ES-I3 (cell line): ENCODE data around the gene PPP1R12C.
"Not testable (repeated sequence)": the region's sequence is repeated elsewhere in the genome, so short reads cannot be mapped to it uniquely, and the experiment has no call there.

ENCODE experiments used
- H3K36me3 ChIP-seq: 2 replicates; pipeline ENCODE4 v1.6.1; 2013; ENCODE audit warnings: mild to moderate bottlenecking, low read length, control low read depth, moderate library complexity; ENCODE audit not compliant: insufficient read depth
- H3K4me1 ChIP-seq: 2 replicates; pipeline ENCODE4 v1.6.1; 2013; ENCODE audit warnings: mild to moderate bottlenecking, control low read depth, low read length; ENCODE audit not compliant: insufficient read depth
- H3K9ac ChIP-seq: 2 replicates; pipeline ENCODE4 v1.6.1; 2013; ENCODE audit warnings: low read depth, mild to moderate bottlenecking, low read length, moderate library complexity
- H3K9me3 ChIP-seq: 2 replicates; pipeline ENCODE4 v1.6.1; 2013; ENCODE audit warnings: mild to moderate bottlenecking, low read length, moderate library complexity; ENCODE audit not compliant: control insufficient read depth, insufficient read depth

PPP1R12C gene

DNA sequence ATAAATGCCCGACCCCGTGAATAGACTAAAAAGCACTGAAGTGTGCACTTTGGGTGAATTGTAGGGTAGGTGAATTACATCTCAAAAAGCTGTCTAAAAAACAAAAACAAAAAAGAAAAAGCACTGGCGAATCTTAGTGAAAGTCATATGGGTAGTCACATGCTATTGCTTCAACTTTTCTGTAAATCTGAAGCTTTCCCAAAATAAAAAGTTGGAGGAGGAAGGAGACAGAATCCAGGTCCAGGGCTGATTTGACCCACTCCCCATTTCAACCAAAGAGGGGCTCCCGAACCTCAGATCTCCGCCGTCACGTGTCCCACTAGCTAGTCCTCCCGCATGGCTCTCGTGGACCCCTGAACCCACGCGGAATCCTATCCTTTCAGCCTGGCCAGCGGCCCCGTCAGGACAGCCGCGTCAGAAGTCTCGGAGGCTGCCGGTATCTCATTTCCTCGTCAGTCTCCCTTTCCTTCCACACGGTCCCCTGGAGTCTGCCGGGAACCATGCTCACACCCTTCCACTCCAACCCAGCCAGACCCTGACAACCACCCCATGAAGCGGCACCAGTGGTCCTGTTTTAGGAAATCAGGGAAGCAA lies 6.1 kb downstream of the PPP1R12C start:
- Histone ChIP-seq H3K36me3 (no peaks in the 10 kb centered on the region), H3K4me1 (peaks cover 19% of the 10 kb centered on the region), H3K9ac (no peak overlapping the region), H3K9me3 (no peaks in the 10 kb centered on the region)

DNA sequence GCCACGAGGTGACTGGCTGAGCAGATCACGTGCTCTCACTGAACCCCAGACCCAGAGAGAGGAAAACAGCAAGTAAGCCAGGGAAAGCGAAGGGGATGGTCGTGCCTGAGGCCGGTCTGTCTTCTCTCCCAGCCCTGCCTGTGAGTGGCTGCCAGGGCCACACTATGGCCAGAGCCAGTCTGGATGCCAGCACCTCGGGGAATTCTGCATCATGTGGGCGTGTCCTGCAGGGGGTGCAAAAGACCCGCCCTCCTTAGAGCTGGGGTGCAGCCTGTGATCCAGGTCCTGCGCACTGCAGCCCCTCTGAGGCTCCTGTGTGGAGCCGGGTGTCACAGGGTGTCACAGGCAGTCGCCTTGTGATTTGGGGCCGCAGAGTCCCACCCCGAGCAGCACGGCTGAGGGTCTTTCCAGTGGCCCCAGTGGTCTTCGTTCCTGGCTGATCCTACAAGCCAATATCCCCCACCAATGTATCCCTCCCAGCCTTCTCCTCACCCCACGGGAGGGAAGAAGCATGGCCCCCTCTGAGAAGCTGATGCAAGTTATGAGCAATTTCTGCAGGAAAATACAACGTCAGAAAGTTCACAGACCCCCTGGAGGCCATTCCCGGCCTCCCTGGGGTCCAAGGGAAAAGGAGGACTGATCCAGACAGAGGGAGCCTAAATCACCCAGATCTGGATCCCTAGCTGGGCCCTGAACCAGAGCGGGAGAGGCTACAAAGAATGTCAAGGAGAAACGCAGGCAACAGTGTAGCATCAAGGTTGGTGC lies 7.7 kb downstream of the PPP1R12C start:
- no peaks in the 10 kb centered on the region for H3K36me3 ChIP-seq
- peaks cover 11% of the 10 kb centered on the region for H3K4me1 ChIP-seq
- no peaks in the 10 kb centered on the region for H3K9me3 ChIP-seq
- no peak overlapping the region for H3K9ac ChIP-seq

DNA sequence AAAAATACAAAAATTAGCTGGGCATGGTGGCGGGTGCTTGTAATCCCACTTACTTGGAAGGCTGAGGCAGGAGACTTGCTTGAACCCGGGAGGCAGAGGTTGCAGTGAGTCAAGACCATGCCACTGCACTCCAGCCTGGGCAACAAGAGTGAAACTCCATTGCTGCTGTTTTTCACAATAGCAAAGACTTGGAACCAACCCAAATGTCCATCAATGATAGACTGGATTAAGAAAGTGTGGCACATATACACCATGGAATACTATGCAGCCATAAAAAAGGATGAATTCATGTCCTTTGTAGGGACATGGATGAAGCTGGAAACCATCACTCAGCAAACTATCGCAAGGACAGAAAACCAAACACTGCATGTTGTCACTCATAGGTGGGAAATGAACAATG lies 10.2 kb downstream of the PPP1R12C start:
- H3K9ac ChIP-seq, H3K4me1 ChIP-seq, H3K36me3 ChIP-seq, H3K9me3 ChIP-seq: not testable (repeated sequence)

DNA sequence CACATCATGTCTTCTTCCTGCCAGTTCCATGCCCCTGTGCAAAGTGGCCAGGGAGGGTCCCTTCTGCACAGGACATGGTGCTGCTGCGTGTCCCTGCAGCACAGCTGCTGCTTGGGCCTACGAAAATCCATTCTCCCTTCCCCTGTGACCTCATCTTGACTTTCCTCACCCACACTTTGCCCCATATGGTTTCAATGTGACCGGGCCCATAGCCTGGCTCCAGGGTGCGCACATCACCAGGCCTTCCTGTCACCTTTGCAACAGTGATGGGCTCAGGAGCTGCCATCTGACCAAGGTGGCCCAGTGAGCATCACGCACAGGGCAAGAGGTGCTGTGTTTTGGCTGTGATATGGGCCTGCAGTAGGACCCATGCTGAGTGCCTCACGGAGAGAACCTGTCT lies 10.8 kb downstream of the PPP1R12C start:
- Histone ChIP-seq H3K36me3 (no peaks in the 10 kb centered on the region), H3K9me3 (no peaks in the 10 kb centered on the region), H3K9ac (no peak overlapping the region), H3K4me1 (no peaks in the 10 kb centered on the region)

DNA sequence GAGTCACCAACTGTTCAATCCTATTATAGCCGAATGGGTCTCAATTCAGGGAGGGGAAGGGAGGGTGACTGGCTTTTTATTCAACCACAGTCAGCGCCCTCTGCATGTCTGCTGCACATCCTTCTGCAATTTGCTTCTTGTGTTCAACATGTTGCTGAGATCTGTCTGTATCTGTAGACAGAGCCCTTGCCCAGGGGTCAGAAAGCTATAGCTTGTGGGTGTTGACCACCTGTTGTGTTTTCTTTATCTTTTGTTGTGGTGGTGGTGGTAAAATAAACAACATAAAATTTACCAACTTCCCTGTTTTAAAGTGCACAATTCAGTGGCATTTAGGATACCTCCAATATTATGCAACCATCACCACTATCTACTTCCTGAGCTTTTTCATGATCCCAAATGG lies 12.2 kb downstream of the PPP1R12C start:
- H3K9me3 ChIP-seq: no peaks in the 10 kb centered on the region
- H3K4me1 ChIP-seq: no peaks in the 10 kb centered on the region
- H3K36me3 ChIP-seq: no peaks in the 10 kb centered on the region
- H3K9ac ChIP-seq: no peak overlapping the region

DNA sequence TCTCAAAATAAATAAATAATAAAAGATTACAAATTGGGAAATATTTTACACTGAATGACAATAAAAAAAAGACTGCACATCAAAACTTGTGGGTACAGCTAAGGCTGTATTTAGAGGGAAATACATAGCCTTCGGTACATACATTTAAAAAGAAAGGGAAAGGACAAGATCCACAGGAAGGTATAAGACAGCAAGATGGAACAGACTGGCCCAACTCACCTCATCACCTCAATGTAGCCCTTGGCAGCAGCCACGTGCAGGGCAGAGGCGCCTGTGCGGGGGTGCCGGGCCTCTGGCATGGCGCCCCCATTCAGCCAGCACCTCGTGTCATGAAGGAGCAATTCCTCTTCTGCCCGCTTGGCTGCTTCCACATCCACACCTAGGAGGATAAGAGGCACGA lies 14.2 kb downstream of the PPP1R12C start:
- Histone ChIP-seq H3K36me3 (no peaks in the 10 kb centered on the region), H3K9me3 (no peaks in the 10 kb centered on the region), H3K4me1 (no peaks in the 10 kb centered on the region), H3K9ac (no peak overlapping the region)

DNA sequence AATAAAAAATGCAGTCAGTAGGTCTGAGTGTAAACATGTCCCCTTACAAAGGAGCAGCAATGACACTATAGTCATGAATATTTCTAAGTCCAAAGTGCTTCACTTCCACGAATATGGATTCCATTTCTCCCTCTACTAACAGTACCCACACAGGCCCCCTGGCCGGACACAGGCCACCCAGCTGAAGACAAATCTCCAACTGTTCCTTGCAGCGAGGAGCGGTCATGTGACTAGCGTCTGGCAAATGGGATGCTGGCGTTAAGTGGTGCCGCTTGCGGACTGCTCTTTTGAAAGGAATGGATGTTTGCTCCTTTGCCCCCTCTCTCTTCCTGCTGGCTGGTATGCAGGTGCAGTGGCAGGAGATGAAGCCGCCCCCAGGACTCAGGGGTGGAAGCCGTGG lies 16.2 kb downstream of the PPP1R12C start:
- H3K36me3 ChIP-seq: no peaks in the 10 kb centered on the region
- no peak overlapping the region for H3K9ac ChIP-seq
- no peaks in the 10 kb centered on the region for H3K9me3 ChIP-seq
- no peaks in the 10 kb centered on the region for H3K4me1 ChIP-seq

DNA sequence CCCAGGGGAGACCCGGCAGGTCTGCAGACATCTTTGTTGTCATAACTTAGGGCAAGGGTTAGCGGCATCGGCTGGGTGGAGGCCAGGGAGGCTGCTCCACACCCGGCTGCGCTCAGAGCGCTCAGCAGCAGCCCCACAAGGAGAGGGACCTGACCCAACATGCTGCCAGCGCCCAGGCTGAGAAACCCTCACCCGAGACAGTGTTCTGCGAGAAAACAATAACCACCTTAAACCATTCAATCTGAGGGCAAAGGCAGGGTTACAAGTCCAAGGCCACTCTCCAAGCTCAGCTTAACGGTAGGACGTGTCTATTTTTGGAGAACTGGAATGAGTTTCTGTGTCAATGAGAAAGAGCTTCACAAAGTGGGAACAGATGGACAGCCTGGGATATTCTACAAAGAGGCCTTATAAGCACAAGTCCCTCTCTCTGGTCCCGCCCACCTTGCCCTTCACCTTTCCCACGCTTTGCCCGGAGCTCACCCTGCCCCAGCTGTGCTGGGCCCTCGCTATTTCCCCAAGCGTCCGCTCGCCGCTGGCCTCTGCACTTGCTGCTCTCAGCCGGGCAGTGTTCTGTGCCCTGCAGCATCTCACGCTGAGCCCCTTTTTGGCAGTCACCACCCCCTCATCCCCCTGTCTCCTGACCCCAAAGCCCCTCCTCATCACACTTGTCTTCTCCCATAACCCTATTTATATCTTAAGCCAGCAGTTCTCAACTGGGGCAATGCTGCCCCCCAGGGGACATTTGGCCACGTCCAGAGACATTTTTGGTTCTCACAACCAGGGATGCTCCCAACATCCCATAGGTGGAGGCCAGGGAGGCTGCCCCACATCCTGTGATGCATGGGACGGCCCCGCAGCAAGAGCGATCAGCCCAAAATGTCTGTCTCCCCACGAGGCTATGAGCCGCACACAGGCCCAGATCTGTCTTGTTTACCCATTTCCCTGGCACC lies 17.6 kb downstream of the PPP1R12C start:
- Histone ChIP-seq H3K36me3 (no peaks in the 10 kb centered on the region), H3K9ac (no peak overlapping the region), H3K4me1 (peaks cover 9% of the 10 kb centered on the region; the same call in 1 of the 2 replicates), H3K9me3 (no peaks in the 10 kb centered on the region)

DNA sequence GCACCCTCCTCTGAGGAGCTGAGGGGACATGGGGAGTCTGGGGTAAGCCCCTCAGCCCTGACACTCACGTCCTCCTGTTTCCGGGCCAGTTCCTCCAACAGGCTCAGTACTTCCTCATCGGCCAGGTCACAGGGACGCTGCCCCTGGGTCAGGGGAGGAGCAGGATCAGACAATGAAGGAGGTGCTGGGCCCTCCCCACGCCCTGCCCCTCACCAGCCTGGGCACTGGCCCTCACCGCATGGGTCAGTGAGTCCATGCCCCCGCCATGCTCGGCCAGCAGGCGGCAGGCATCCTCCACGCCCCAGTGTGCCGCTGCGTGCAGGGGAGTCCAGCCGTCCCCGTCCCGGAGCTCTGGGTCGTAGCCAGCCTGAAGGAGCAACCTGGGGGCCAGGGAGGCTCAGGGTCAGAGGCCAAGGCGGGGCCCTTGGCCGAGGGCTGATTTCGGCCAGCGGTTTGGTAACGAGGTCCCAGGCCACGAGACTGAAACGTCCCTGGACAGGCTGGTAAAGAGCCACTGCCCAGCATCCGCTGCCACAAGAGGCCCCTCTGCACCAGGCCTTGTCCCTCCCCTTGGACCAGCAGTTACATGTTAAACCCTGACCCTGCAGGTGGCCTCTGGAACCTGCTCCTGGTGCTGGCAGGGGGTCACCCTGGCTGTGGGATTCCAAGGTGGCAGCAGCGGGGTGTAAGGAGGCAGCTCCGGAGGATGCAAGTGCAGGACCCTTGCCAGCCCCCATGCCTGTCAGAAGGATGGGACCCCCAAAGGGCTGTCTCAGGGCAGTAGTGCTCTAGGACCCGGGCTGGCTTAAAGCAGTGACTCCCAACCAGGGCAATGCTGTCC lies 18.5 kb downstream of the PPP1R12C start:
- Histone ChIP-seq H3K36me3 (no peaks in the 10 kb centered on the region), H3K4me1 (peaks cover 12% of the 10 kb centered on the region; the same call in 1 of the 2 replicates), H3K9ac (no peak overlapping the region), H3K9me3 (no peaks in the 10 kb centered on the region)

DNA sequence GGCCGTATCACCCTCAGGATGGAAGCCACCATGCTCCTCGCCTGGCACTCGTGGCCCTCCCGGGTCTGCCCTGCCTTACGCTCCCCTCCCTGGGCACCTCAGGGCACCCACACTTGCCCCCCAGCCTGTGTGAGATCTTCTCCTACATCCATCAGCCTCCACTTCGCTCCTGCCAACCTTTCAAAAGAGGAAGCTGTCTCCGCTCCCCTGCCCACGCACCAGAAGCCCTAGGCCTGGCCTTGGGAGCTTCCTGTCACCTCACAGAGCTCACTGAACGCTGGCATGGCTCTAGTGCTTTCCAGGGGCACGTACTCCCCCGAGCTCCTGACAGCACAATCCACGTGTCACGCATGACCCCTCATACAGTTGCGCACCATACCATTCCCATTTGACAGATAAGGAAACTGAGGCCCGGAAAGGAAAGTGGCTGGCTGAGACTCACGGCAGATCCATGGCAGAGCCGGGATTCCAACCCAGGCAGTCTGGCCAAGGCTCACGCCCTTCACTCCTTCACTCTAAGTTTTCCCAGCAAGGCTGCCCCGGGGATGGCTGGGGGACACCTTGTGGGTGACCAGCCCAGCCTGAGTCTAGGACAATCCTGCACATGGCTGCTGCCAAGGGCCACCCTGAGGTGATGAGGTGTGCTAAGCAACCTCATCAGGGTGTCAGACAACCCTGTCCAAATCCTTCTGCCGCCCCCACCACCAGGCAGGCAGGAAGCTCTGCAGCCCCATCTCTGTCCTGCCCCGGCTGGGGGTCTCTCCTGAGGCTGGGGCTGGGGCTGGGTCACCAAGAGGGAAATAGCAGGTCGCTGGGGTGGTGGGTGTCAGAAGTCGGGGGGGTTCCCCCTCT lies 19.3 kb downstream of the PPP1R12C start:
- Histone ChIP-seq H3K9me3 (no peaks in the 10 kb centered on the region), H3K9ac (no peak overlapping the region), H3K36me3 (no peaks in the 10 kb centered on the region), H3K4me1 (peaks cover 12% of the 10 kb centered on the region; the same call in 1 of the 2 replicates)

DNA sequence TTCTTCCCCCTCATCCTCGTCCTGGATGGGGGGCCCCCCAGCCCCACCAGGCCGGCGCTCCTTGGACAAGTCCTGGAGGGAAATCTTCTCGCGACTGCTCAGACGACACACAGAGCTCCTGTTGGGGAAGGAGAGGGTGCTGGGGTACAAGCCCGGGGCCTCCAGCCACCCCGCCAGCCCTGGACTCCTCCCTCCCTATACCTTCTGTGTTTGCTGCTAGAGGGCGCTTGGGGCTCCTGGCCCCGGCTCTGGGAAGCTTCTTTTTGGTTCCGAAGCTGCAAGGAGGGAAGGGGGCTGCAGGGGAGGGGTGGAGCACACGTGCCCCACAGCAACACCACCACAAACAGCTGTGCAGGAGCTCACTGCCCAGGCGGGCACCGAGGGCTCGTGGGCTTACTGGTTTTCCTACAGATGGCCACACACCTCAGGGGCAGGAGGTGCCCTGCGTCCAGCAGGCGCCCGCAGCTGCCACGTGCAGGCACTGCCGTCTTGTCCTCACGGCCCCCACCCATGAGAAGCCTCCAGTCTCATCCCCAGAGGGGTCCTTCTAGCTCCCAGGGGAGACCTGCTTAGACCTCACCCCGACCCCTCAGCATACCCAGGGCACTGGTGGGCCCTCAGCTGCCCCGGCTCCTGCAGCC lies 21.3 kb downstream of the PPP1R12C start:
- Histone ChIP-seq H3K9ac (no peak overlapping the region; the same call in 1 of the 2 replicates), H3K9me3 (no peaks in the 10 kb centered on the region), H3K4me1 (peaks cover 15% of the 10 kb centered on the region; the same call in 1 of the 2 replicates), H3K36me3 (no peaks in the 10 kb centered on the region)

DNA sequence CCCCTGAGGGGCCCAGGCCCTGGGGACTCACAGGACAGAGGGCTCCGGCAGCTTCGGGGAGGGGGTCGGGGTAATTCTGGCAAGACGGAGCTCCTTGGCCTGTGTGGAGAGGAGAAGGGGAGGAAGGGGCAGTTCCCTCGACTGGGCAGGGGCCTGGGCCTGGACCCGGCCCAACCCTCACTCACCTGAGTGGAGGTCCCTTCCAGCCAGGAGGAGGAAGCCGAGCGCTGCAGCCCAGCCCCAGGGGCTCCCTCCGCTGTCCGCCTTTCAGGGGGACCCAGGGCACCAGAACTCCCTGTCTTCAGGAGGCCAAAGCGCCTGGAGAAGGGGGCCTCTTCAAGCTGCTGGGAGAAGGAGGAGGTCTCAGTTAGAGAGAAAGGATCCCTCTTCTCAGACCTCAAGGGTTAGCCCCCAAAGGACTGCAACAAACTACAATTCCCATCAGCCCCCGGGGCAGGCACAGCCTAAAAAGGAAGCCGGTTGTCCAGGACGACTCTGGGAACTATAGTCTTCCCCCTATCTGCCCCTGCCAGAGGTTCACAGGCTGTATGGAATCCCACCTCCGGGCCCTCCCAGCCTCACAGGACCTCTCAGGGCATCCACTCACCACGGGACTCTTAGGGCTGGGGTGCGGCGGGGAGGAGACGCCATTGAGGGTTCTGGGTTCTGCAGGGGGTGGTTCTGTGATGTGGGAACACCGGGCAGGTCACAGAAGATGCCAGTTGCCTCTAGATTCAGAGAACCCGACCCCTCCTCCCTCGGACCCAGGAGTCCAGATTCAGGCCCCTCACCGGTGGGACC lies 22.0 kb downstream of the PPP1R12C start:
- no peaks in the 10 kb centered on the region for H3K9me3 ChIP-seq
- peaks cover 15% of the 10 kb centered on the region; the same call in 1 of the 2 replicates for H3K4me1 ChIP-seq
- H3K36me3 ChIP-seq: no peaks in the 10 kb centered on the region
- no peak overlapping the region; the same call in 1 of the 2 replicates for H3K9ac ChIP-seq
